GM23338 (cell line): ENCODE data around the gene PRDM11. TPM values are rescaled to one million over a fixed set of nuclear protein-coding genes. Genes with fewer than 3 reads are reported as not detected.

Experiments used
- ATAC-seq: fragments of 200-7000 bp; cut with Tn5 transposase; 3 replicates; pipeline ENCODE4 v1.9.1; 2020
- DNase-seq: peaks from one replicate; pipeline ENCODE4 v3.0.0-alpha.2; 2015; ENCODE audit warnings: low spot score
- H2AFZ ChIP-seq: fragments of 200-600 bp; sonication (generic); 2 replicates; pipeline ENCODE4 v1.8.0; 2016; ENCODE audit warnings: antibody characterized with exemption, mild to moderate bottlenecking, moderate library complexity
- H3F3A ChIP-seq: fragments of 200-600 bp; sonication (generic); replicated peaks from 2 replicates; pipeline ENCODE4 v1.8.0; 2017; ENCODE audit warnings: antibody characterized with exemption, mixed run types, low read depth
- H3K27ac ChIP-seq: fragments of 200-600 bp; sonication (generic); 2 replicates; pipeline ENCODE4 v1.6.1; 2016; ENCODE audit warnings: low read depth
- H3K27me3 ChIP-seq: fragments of 200-600 bp; sonication (generic); 2 replicates; pipeline ENCODE4 v1.8.0; 2016; ENCODE audit warnings: mild to moderate bottlenecking, mixed run types, moderate library complexity; ENCODE audit not compliant: insufficient read depth
- H3K36me3 ChIP-seq: fragments of 200-600 bp; sonication (generic); 2 replicates; pipeline ENCODE4 v1.8.0; 2016; ENCODE audit warnings: mild to moderate bottlenecking; ENCODE audit not compliant: insufficient read depth
- H3K4me1 ChIP-seq: fragments of 200-600 bp; sonication (generic); 2 replicates; pipeline ENCODE4 v1.8.0; 2016; ENCODE audit warnings: mild to moderate bottlenecking, moderate library complexity; ENCODE audit not compliant: insufficient read depth
- H3K4me2 ChIP-seq: fragments of 200-600 bp; sonication (generic); 2 replicates; pipeline ENCODE4 v1.7.1; 2017; ENCODE audit warnings: mixed run types
- H3K4me3 ChIP-seq: fragments of 200-600 bp; sonication (generic); 2 replicates; pipeline ENCODE4 v1.6.1; 2016; ENCODE audit warnings: mixed run types
- H3K79me2 ChIP-seq: fragments of 200-600 bp; sonication (generic); replicated peaks from 2 replicates; pipeline ENCODE4 v1.8.0; 2017; ENCODE audit warnings: mild to moderate bottlenecking; ENCODE audit not compliant: insufficient read depth
- H3K9me2 ChIP-seq: fragments of 200-600 bp; sonication (generic); 2 replicates; pipeline ENCODE4 v1.8.0; 2017; ENCODE audit not compliant: insufficient read depth
- H4K20me1 ChIP-seq: fragments of 200-600 bp; sonication (generic); replicated peaks from 2 replicates; pipeline ENCODE4 v1.8.0; 2017; ENCODE audit warnings: mild to moderate bottlenecking; ENCODE audit not compliant: insufficient read depth
- H3K27ac Mint-ChIP-seq: 2 replicates; pipeline ENCODE4 v1.8.0; 2020; ENCODE audit warnings: inconsistent platforms, mild to moderate bottlenecking, moderate library complexity, mixed read lengths
- H3K27me3 Mint-ChIP-seq: 3 replicates; pipeline ENCODE4 v1.8.0; 2022; ENCODE audit warnings: low read depth, mild to moderate bottlenecking, moderate library complexity, mixed read lengths, inconsistent platforms; ENCODE audit not compliant: insufficient read depth, poor library complexity
- H3K36me3 Mint-ChIP-seq: 3 replicates; pipeline ENCODE4 v1.8.0; 2021; ENCODE audit warnings: low read depth, mild to moderate bottlenecking, inconsistent platforms, moderate library complexity, mixed read lengths
- H3K4me1 Mint-ChIP-seq: 3 replicates; pipeline ENCODE4 v1.8.0; 2020; ENCODE audit warnings: mild to moderate bottlenecking, inconsistent platforms, mixed read lengths
- H3K4me3 Mint-ChIP-seq: 3 replicates; pipeline ENCODE4 v1.8.0; 2021; ENCODE audit warnings: moderate library complexity, mild to moderate bottlenecking, inconsistent platforms, mixed read lengths
- H3K9me3 Mint-ChIP-seq: 3 replicates; pipeline ENCODE4 v1.8.0; 2020; ENCODE audit warnings: moderate library complexity, mild to moderate bottlenecking, inconsistent platforms, mixed read lengths
- CREB1 ChIP-seq: fragments of 250-450 bp; sonication (Bioruptor Pico); IDR thresholded peaks from 2 replicates; pipeline ENCODE4 v1.5.0; 2020; ENCODE audit warnings: low read depth, mild to moderate bottlenecking, moderate library complexity
- CTCF ChIP-seq, 2 experiments: fragments of 200-600 bp in 1 of 2; sonication (generic) in 1 of 2; conservative IDR thresholded peaks; 2 replicates each; pipeline versions ENCODE4 v1.5.1 to v1.6.1; 2016 to 2017; ENCODE audit warnings: antibody characterized with exemption in 2 of 2, low read depth in 2 of 2, mild to moderate bottlenecking in 2 of 2, moderate library complexity in 1 of 2
- ETS1 ChIP-seq: IDR thresholded peaks from 2 replicates; pipeline ENCODE4 v1.6.1; 2016; ENCODE audit warnings: antibody characterized with exemption
- EZH2 ChIP-seq: fragments of 200-600 bp; sonication (generic); IDR thresholded peaks from one replicate; pipeline ENCODE4 v1.8.0; 2017; ENCODE audit warnings: antibody characterized with exemption, mild to moderate bottlenecking, low read depth; ENCODE audit not compliant: unreplicated experiment
- EZH2phosphoT487 ChIP-seq: fragments of 200-600 bp; sonication (generic); IDR thresholded peaks from one replicate; pipeline ENCODE4 v1.8.1; 2018; ENCODE audit warnings: antibody characterized with exemption; ENCODE audit not compliant: unreplicated experiment
- JUNB ChIP-seq: IDR thresholded peaks from one replicate; pipeline ENCODE4 v1.6.1; 2016; ENCODE audit warnings: antibody characterized with exemption; ENCODE audit not compliant: unreplicated experiment
- NANOG ChIP-seq: IDR thresholded peaks from 2 replicates; pipeline ENCODE4 v1.6.1; 2016; ENCODE audit warnings: antibody characterized with exemption, borderline replicate concordance
- POLR2AphosphoS5 ChIP-seq: IDR thresholded peaks from 2 replicates; pipeline ENCODE4 v1.6.1; 2016; ENCODE audit warnings: antibody characterized with exemption, low read depth
- REST ChIP-seq: IDR thresholded peaks from one replicate; pipeline ENCODE4 v1.6.1; 2018; ENCODE audit warnings: antibody characterized with exemption; ENCODE audit not compliant: unreplicated experiment
- STAT1 ChIP-seq: IDR thresholded peaks from one replicate; pipeline ENCODE4 v1.6.1; 2016; ENCODE audit warnings: antibody characterized with exemption; ENCODE audit not compliant: unreplicated experiment
- ZNF114 ChIP-seq: fragments of 250-450 bp; sonication (Bioruptor Pico); IDR thresholded peaks from 2 replicates; pipeline ENCODE4 v1.5.0; 2020; ENCODE audit warnings: mild to moderate bottlenecking, moderate library complexity
- ZNF331 ChIP-seq: fragments of 250-450 bp; sonication (Bioruptor Pico); IDR thresholded peaks from 2 replicates; pipeline ENCODE4 v1.5.0; 2020; ENCODE audit warnings: low read depth, mild to moderate bottlenecking, moderate library complexity
- ZNF462 ChIP-seq: fragments of 250-450 bp; sonication (Bioruptor Pico); IDR thresholded peaks from 2 replicates; pipeline ENCODE4 v1.5.0; 2020; ENCODE audit warnings: mild to moderate bottlenecking, moderate library complexity
- polyA plus RNA-seq: library from polyadenylated mRNA; unstranded; fragments of >200 nt; fragmentation: Nextera tagmentation; extraction: Ambion mirVana; gene quantifications from 2 replicates; pipeline ENCODE4 v1.2.1, GENCODE V29; 2016
- total RNA-seq: library from RNA; depleted of rRNA; stranded (reverse); fragments of >200 nt; shearing (Covaris generic); gene quantifications from 2 replicates; pipeline ENCODE4 v1.2.3, GENCODE V29; 2014

Gene PRDM11
- total and polyA plus RNA-seq, 2 experiments from 2014 or later = 0.97 to 10.4 TPM

GRCh38 chr11:45156741-45157140, 10.3 kb downstream of the PRDM11 start:
- Mint-ChIP-seq H3K36me3 (no peaks in the 10 kb centered on the region), H3K27ac (no peak overlapping the region), H3K4me3 (no peak overlapping the region; the same call in 2 of the 3 replicates), H3K27me3 (peaks cover 7% of the 10 kb centered on the region), H3K4me1 (peaks cover 4% of the 10 kb centered on the region; the same call in 2 of the 3 replicates), H3K9me3 (no peaks in the 10 kb centered on the region)
- Histone ChIP-seq H2AFZ (no peak overlapping the region), H3F3A (no peaks in the 10 kb centered on the region), H3K4me3 (no peak overlapping the region), H3K27me3 (no peaks in the 10 kb centered on the region), H3K4me2 (no peak overlapping the region), H3K79me2 (peaks cover 25% of the 10 kb centered on the region), H3K27ac (no peak overlapping the region), H3K9me2 (no peaks in the 10 kb centered on the region), H4K20me1 (no peaks in the 10 kb centered on the region; the same call in none of the 2 replicates), H3K4me1 (no peaks in the 10 kb centered on the region), H3K36me3 (no peaks in the 10 kb centered on the region)
- no peak for TF ChIP-seq REST
- no peak for TF ChIP-seq JUNB
- no peak for TF ChIP-seq ZNF462
- TF ChIP-seq ETS1 = no peak
- TF ChIP-seq EZH2phosphoT487 = no peak
- TF ChIP-seq STAT1 = no peak
- no peak for TF ChIP-seq CREB1
- no peak for TF ChIP-seq CTCF (conservative IDR thresholded peaks at IDR 0.05; ENCODE audit: low read depth in 2 of 2)
- no peak for TF ChIP-seq NANOG
- TF ChIP-seq ZNF114 (CRISPR knock-in tag) = no peak
- TF ChIP-seq EZH2 = no peak
- TF ChIP-seq POLR2AphosphoS5 = no peak
- TF ChIP-seq ZNF331 (CRISPR knock-in tag) = no peak
- DNase-seq = no peak
- no peak for ATAC-seq
